ENCODE measurements around the gene PDE6D. TPM values are rescaled to one million over a fixed set of nuclear protein-coding genes. Genes with fewer than 3 reads are reported as not detected.
A peak's percentile ranks its signal among the peaks of the same experiment; 100 is the strongest.

The PDE6D gene
- total and polyA plus RNA-seq, 2 of the 13 experiments (the other 11 are each of a cell fraction or from before 2014, with no cell fraction given), result 14.1 to 23.2 TPM

DNA sequence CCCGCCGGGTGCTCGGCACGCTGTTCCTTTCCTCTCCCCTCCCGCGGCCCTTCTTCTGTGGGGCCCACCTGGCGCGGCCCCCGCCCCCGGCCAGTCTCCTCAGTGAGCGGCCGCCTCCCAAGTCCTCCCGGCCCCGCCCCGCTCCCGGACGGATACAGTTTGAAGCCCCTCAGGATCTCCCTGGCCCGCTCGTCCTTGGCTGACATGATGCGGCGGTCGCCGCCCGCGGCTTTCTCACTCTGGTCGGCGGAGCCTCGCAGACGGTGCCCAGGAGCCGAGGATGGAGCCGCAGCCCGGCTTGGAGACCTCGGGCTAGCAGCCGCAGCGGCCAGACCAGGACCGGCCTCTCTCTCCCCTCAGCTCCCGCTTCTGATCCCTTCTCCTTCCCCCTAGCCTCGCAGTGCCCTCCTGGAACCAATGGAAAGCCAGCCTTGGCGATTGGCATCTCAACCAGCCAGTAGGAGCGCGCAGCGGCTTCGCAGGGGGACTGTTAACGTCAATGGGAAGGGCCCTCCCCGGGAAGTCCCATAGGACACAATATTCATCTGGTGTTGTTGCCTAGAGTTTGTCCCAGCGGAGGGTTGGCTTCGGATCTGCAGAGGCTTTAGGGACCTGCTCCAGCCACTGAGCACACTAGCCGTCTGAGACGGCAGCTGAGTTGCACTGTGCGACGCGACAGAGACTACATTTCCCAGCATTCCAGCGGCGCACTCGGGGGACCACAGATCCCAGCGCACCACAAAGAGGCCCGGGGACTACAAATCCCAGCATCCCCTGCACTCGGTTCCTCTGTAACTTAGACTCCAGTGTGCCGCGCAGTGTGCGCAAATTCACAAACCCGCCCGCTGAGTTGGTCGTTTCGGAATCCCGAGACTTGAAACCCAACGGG is at the start of gene PDE6D (continued):
- TF ChIP-seq HOXA3 (CRISPR knock-in tag; IDR thresholded peaks at IDR 0.05), result peak; percentile 90
- TF ChIP-seq SNAPC4 (CRISPR knock-in tag; IDR thresholded peaks at IDR 0.05), result peak; percentile 88
- peak; percentile 45; the same call in 1 of the 2 replicates for TF ChIP-seq GMEB2 (CRISPR knock-in tag; IDR thresholded peaks at IDR 0.05; ENCODE audit: low read depth)
- TF ChIP-seq HNRNPK (IDR thresholded peaks at IDR 0.05; ENCODE audit: low read depth, low read length, poor library complexity, severe bottlenecking), result peak; percentile 80
- TF ChIP-seq PAX8 (CRISPR knock-in tag; IDR thresholded peaks at IDR 0.05; ENCODE audit: borderline replicate concordance), result no peak; the same call in 1 of the 2 replicates
- no peak for TF ChIP-seq NCOA2 (CRISPR knock-in tag; IDR thresholded peaks at IDR 0.05)
- TF ChIP-seq ZIK1 (CRISPR knock-in tag; IDR thresholded peaks at IDR 0.05; ENCODE audit: borderline replicate concordance, low read depth), result peak; percentile 75; the same call in 1 of the 2 replicates
- TF ChIP-seq, protein P1, sequence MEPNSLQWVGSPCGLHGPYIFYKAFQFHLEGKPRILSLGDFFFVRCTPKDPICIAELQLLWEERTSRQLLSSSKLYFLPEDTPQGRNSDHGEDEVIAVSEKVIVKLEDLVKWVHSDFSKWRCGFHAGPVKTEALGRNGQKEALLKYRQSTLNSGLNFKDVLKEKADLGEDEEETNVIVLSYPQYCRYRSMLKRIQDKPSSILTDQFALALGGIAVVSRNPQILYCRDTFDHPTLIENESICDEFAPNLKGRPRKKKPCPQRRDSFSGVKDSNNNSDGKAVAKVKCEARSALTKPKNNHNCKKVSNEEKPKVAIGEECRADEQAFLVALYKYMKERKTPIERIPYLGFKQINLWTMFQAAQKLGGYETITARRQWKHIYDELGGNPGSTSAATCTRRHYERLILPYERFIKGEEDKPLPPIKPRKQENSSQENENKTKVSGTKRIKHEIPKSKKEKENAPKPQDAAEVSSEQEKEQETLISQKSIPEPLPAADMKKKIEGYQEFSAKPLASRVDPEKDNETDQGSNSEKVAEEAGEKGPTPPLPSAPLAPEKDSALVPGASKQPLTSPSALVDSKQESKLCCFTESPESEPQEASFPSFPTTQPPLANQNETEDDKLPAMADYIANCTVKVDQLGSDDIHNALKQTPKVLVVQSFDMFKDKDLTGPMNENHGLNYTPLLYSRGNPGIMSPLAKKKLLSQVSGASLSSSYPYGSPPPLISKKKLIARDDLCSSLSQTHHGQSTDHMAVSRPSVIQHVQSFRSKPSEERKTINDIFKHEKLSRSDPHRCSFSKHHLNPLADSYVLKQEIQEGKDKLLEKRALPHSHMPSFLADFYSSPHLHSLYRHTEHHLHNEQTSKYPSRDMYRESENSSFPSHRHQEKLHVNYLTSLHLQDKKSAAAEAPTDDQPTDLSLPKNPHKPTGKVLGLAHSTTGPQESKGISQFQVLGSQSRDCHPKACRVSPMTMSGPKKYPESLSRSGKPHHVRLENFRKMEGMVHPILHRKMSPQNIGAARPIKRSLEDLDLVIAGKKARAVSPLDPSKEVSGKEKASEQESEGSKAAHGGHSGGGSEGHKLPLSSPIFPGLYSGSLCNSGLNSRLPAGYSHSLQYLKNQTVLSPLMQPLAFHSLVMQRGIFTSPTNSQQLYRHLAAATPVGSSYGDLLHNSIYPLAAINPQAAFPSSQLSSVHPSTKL (CRISPR knock-in tag; IDR thresholded peaks at IDR 0.05), result no peak; the same call in 1 of the 2 replicates
- TF ChIP-seq MXI1 (IDR thresholded peaks at IDR 0.05; ENCODE audit: borderline replicate concordance, low read depth, low read length), result peak; percentile 71; the same call in 2 of the 3 replicates
- peak; percentile 22; the same call in 1 of the 2 replicates for TF ChIP-seq FOSL2 (CRISPR knock-in tag; IDR thresholded peaks at IDR 0.05)
- TF ChIP-seq GTF2F1 (IDR thresholded peaks at IDR 0.05; ENCODE audit: low read length), result 0 out of 2 replicates have a peak, but pooled peaks have one; percentile 10
- TF ChIP-seq ELF1 (CRISPR knock-in tag; IDR thresholded peaks at IDR 0.05), result peak; percentile 84
- no peak for TF ChIP-seq CCAR2 (optimal IDR thresholded peaks at IDR 0.05; ENCODE audit: low read depth, low read length)
- TF ChIP-seq, protein P2, sequence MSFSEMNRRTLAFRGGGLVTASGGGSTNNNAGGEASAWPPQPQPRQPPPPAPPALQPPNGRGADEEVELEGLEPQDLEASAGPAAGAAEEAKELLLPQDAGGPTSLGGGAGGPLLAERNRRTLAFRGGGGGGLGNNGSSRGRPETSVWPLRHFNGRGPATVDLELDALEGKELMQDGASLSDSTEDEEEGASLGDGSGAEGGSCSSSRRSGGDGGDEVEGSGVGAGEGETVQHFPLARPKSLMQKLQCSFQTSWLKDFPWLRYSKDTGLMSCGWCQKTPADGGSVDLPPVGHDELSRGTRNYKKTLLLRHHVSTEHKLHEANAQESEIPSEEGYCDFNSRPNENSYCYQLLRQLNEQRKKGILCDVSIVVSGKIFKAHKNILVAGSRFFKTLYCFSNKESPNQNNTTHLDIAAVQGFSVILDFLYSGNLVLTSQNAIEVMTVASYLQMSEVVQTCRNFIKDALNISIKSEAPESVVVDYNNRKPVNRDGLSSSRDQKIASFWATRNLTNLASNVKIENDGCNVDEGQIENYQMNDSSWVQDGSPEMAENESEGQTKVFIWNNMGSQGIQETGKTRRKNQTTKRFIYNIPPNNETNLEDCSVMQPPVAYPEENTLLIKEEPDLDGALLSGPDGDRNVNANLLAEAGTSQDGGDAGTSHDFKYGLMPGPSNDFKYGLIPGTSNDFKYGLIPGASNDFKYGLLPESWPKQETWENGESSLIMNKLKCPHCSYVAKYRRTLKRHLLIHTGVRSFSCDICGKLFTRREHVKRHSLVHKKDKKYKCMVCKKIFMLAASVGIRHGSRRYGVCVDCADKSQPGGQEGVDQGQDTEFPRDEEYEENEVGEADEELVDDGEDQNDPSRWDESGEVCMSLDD (CRISPR knock-in tag; IDR thresholded peaks at IDR 0.05; ENCODE audit: borderline replicate concordance), result no peak
